Measurements from ENCODE around the gene NDUFV1.
"Not testable (repeated sequence)": the region's sequence is repeated elsewhere in the genome, so short reads cannot be mapped to it uniquely, and the experiment has no call there.

Gene NDUFV1

GRCh38 chr11:67659651-67660165, 53.0 kb downstream of the NDUFV1 start:
- not testable (repeated sequence) for DNase-seq

GRCh38 chr11:67660752-67661151, 54.0 kb downstream of the NDUFV1 start:
- DNase-seq = not testable (repeated sequence)
